Measurements from ENCODE around the gene ZFP57.

DNA sequence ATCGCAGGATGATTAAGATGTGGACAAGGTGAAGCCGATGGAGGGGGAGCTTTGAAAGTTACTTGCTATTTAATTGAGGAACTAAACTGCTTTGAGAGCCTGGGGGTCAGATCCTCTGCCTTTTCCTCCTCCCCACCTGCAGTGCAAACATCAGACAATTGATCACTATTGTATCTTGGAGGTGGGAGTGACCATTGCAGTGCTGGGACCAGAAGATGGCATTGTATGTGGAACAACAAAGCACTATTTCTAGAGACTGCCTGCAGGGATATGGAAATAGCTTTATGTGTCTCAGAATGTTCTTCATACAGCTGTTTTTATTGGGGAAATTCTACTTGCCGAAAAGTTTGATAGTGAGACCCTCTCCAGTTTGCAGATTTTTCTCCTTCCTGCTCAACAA is 19.9 kb downstream of the ZFP57 start:
- TF ChIP-seq, protein P1, sequence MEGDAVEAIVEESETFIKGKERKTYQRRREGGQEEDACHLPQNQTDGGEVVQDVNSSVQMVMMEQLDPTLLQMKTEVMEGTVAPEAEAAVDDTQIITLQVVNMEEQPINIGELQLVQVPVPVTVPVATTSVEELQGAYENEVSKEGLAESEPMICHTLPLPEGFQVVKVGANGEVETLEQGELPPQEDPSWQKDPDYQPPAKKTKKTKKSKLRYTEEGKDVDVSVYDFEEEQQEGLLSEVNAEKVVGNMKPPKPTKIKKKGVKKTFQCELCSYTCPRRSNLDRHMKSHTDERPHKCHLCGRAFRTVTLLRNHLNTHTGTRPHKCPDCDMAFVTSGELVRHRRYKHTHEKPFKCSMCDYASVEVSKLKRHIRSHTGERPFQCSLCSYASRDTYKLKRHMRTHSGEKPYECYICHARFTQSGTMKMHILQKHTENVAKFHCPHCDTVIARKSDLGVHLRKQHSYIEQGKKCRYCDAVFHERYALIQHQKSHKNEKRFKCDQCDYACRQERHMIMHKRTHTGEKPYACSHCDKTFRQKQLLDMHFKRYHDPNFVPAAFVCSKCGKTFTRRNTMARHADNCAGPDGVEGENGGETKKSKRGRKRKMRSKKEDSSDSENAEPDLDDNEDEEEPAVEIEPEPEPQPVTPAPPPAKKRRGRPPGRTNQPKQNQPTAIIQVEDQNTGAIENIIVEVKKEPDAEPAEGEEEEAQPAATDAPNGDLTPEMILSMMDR (IDR thresholded peaks at IDR 0.05) = no peak
- no peak for TF ChIP-seq ZNF138 (CRISPR knock-in tag; conservative IDR thresholded peaks at IDR 0.05)
- no peak for TF ChIP-seq ESRRA (CRISPR knock-in tag; IDR thresholded peaks at IDR 0.05; ENCODE audit: borderline replicate concordance)
- TF ChIP-seq ATF1 (CRISPR knock-in tag; IDR thresholded peaks at IDR 0.05) = no peak
- no peak for TF ChIP-seq ZNF423 (CRISPR knock-in tag; IDR thresholded peaks at IDR 0.05)
- TF ChIP-seq, protein P2, sequence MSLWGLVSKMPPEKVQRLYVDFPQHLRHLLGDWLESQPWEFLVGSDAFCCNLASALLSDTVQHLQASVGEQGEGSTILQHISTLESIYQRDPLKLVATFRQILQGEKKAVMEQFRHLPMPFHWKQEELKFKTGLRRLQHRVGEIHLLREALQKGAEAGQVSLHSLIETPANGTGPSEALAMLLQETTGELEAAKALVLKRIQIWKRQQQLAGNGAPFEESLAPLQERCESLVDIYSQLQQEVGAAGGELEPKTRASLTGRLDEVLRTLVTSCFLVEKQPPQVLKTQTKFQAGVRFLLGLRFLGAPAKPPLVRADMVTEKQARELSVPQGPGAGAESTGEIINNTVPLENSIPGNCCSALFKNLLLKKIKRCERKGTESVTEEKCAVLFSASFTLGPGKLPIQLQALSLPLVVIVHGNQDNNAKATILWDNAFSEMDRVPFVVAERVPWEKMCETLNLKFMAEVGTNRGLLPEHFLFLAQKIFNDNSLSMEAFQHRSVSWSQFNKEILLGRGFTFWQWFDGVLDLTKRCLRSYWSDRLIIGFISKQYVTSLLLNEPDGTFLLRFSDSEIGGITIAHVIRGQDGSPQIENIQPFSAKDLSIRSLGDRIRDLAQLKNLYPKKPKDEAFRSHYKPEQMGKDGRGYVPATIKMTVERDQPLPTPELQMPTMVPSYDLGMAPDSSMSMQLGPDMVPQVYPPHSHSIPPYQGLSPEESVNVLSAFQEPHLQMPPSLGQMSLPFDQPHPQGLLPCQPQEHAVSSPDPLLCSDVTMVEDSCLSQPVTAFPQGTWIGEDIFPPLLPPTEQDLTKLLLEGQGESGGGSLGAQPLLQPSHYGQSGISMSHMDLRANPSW (CRISPR knock-in tag; conservative IDR thresholded peaks at IDR 0.05; ENCODE audit: low read depth) = no peak
- no peak for TF ChIP-seq CREM (CRISPR knock-in tag; IDR thresholded peaks at IDR 0.05)

Data from WTC11 (cell line).